ENCODE results near the gene DZIP1L.

Gene DZIP1L

GRCh38 chr3:138068579-138069174, 46.7 kb downstream of the DZIP1L start:
- DNase-seq (ENCODE audit: low read depth): peak; percentile 61

GRCh38 chr3:138068046-138068445, 47.4 kb downstream of the DZIP1L start:
- DNase-seq (ENCODE audit: low read depth): no peak

GRCh38 chr3:138066972-138067371, 48.4 kb downstream of the DZIP1L start:
- DNase-seq (ENCODE audit: low read depth): no peak

- no peak for DNase-seq (ENCODE audit: low read depth)
Observed at GRCh38 chr3:138066383-138066782, 49.0 kb downstream of the DZIP1L start.

GRCh38 chr3:138065949-138066348, 49.5 kb downstream of the DZIP1L start:
- DNase-seq (ENCODE audit: low read depth): no peak

- DNase-seq (ENCODE audit: low read depth): no peak
Observed at GRCh38 chr3:138063416-138063815, 52.0 kb downstream of the DZIP1L start.

- no peak for DNase-seq (ENCODE audit: low read depth)
Observed at GRCh38 chr3:138062626-138063025, 52.8 kb downstream of the DZIP1L start.

- no peak for DNase-seq (ENCODE audit: low read depth)
Observed at GRCh38 chr3:138062037-138062436, 53.4 kb downstream of the DZIP1L start.

GRCh38 chr3:138060792-138061191, 54.6 kb downstream of the DZIP1L start:
- DNase-seq (ENCODE audit: low read depth): no peak

- no peak for DNase-seq (ENCODE audit: low read depth)
Observed at GRCh38 chr3:138059261-138059660, 56.1 kb downstream of the DZIP1L start.

GRCh38 chr3:138057384-138057783, 58.0 kb downstream of the DZIP1L start:
- no peak for DNase-seq (ENCODE audit: low read depth)

GRCh38 chr3:138054057-138054456, 61.4 kb downstream of the DZIP1L start:
- DNase-seq (ENCODE audit: low read depth): no peak

- no peak for DNase-seq (ENCODE audit: low read depth)
Observed at GRCh38 chr3:138051947-138052802, 63.2 kb downstream of the DZIP1L start.

- no peak for DNase-seq (ENCODE audit: low read depth)
Observed at GRCh38 chr3:138049157-138049919, 66.1 kb downstream of the DZIP1L start.

GRCh38 chr3:138047596-138048158, 67.7 kb downstream of the DZIP1L start:
- no peak for DNase-seq (ENCODE audit: low read depth)

GRCh38 chr3:138046955-138047354, 68.5 kb downstream of the DZIP1L start:
- no peak for DNase-seq (ENCODE audit: low read depth)

- no peak for DNase-seq (ENCODE audit: low read depth)
Observed at GRCh38 chr3:138046085-138046484, 69.3 kb downstream of the DZIP1L start.

GRCh38 chr3:138043266-138044029, 72.0 kb downstream of the DZIP1L start:
- no peak for DNase-seq (ENCODE audit: low read depth)

GRCh38 chr3:138042043-138042442, 73.4 kb downstream of the DZIP1L start:
- DNase-seq (ENCODE audit: low read depth): no peak

- DNase-seq (ENCODE audit: low read depth): no peak
Observed at GRCh38 chr3:138038725-138039462, 76.5 kb downstream of the DZIP1L start.

GRCh38 chr3:138036572-138036971, 78.8 kb downstream of the DZIP1L start:
- DNase-seq (ENCODE audit: low read depth): no peak
